Calu3 (cell line): ENCODE data around the gene SNAPC3. TPM values are rescaled to one million over a fixed set of nuclear protein-coding genes. Genes with fewer than 3 reads are reported as not detected.
"Not testable (repeated sequence)": the region's sequence is repeated elsewhere in the genome, so short reads cannot be mapped to it uniquely, and the experiment has no call there.

Source experiments
- BruUV-seq: library from RNA; stranded (reverse); fragments of 400-500 nt; replicated peaks from 2 replicates; lab custom pipeline; 2021; lab: Mats Ljungman, UMichigan
- CTCF ChIA-PET: fragments of 300-600 bp; sonication (Branson Sonifier 250); formaldehyde crosslinking; loops from one replicate; lab custom pipeline; 2022; ENCODE audit warnings: antibody characterized with exemption; lab: Charles Lee
- DNase-seq: peaks from one replicate; pipeline ENCODE4 v3.0.0; 2022
- H3K27ac Mint-ChIP-seq: one replicate; pipeline ENCODE4 v1.8.0; 2022; ENCODE audit warnings: mixed read lengths; ENCODE audit not compliant: unreplicated experiment
- H3K27me3 Mint-ChIP-seq: one replicate; pipeline ENCODE4 v1.8.0; 2022; ENCODE audit warnings: mixed read lengths; ENCODE audit not compliant: unreplicated experiment
- H3K36me3 Mint-ChIP-seq: one replicate; pipeline ENCODE4 v1.8.0; 2022; ENCODE audit warnings: mild to moderate bottlenecking, moderate library complexity, mixed read lengths; ENCODE audit not compliant: insufficient read depth, unreplicated experiment
- H3K4me1 Mint-ChIP-seq: one replicate; pipeline ENCODE4 v1.8.0; 2022; ENCODE audit warnings: mild to moderate bottlenecking, low read depth, mixed read lengths; ENCODE audit not compliant: unreplicated experiment
- H3K4me3 Mint-ChIP-seq: one replicate; pipeline ENCODE4 v1.8.0; 2022; ENCODE audit warnings: mild to moderate bottlenecking, low read depth, moderate library complexity, mixed read lengths; ENCODE audit not compliant: unreplicated experiment
- H3K9me3 Mint-ChIP-seq: one replicate; pipeline ENCODE4 v1.8.0; 2022; ENCODE audit warnings: low read depth, mixed read lengths; ENCODE audit not compliant: unreplicated experiment
- intact Hi-C: fragments of 100-400 bp; cut with micrococcal nuclease; formaldehyde crosslinking; loops from one replicate; pipeline ENCODE4 v1.10.0; 2022; ENCODE audit not compliant: unreplicated experiment
- total RNA-seq: library from RNA; stranded (reverse); gene quantifications from 2 replicates; pipeline ENCODE4 v1.2.3, GENCODE V29; 2022
- TF ChIP-seq, protein P1 (sequence below): fragments of 200-600 bp; IDR thresholded peaks from one replicate; pipeline ENCODE4 v1.8.0; 2022; ENCODE audit warnings: antibody characterized with exemption; ENCODE audit not compliant: unreplicated experiment

Gene SNAPC3
- total RNA-seq, 1 experiment from 2014 or later: 17.1 TPM

DNA sequence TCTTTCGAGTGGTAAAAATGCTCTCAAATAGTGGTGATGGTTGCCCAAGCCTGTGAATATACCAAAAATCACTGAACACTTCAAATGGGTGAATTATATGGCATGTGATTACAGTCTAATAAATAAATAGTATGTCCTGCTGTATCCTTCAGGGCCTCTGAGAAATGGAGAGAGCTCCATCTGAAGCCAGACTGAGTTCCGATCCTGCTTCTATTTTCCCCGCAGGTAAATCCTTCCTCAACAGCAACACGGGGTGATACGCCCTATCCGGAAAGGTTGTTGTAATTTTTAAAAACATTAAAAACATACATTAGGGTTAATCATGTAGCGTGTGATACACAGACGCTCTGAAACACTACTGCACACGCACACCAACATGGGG is 695 bp upstream of the SNAPC3 start:
- DNase-seq: no peak
- Mint-ChIP-seq H3K9me3 (no peaks in the 10 kb centered on the region), H3K27me3 (no peaks in the 10 kb centered on the region), H3K4me1 (peaks cover 24% of the 10 kb centered on the region), H3K36me3 (peaks cover 25% of the 10 kb centered on the region), H3K4me3 (peak overlapping the region; percentile 86), H3K27ac (peak overlapping the region; percentile 92)
- CTCF ChIA-PET: no interaction called here
- intact Hi-C loops: no loop called here
- TSS peak; percentile 91 for BruUV-seq
- TF ChIP-seq, protein P1, sequence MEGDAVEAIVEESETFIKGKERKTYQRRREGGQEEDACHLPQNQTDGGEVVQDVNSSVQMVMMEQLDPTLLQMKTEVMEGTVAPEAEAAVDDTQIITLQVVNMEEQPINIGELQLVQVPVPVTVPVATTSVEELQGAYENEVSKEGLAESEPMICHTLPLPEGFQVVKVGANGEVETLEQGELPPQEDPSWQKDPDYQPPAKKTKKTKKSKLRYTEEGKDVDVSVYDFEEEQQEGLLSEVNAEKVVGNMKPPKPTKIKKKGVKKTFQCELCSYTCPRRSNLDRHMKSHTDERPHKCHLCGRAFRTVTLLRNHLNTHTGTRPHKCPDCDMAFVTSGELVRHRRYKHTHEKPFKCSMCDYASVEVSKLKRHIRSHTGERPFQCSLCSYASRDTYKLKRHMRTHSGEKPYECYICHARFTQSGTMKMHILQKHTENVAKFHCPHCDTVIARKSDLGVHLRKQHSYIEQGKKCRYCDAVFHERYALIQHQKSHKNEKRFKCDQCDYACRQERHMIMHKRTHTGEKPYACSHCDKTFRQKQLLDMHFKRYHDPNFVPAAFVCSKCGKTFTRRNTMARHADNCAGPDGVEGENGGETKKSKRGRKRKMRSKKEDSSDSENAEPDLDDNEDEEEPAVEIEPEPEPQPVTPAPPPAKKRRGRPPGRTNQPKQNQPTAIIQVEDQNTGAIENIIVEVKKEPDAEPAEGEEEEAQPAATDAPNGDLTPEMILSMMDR: no peak

- H3K4me1 Mint-ChIP-seq: peaks cover 24% of the 10 kb centered on the region
- intact Hi-C loops: no loop called here
- no TSS peak for BruUV-seq
- no peak for DNase-seq
- H3K27me3 Mint-ChIP-seq: no peaks in the 10 kb centered on the region
- CTCF ChIA-PET: no interaction called here
- peak overlapping the region; percentile 86 for H3K4me3 Mint-ChIP-seq
- TF ChIP-seq, protein P1: no peak
- no peak overlapping the region for H3K27ac Mint-ChIP-seq
- no peaks in the 10 kb centered on the region for H3K9me3 Mint-ChIP-seq
- peaks cover 27% of the 10 kb centered on the region for H3K36me3 Mint-ChIP-seq
Observed at GRCh38 chr9:15423231-15423985, 732 bp downstream of the SNAPC3 start.

- H3K9me3 Mint-ChIP-seq: no peaks in the 10 kb centered on the region
- BruUV-seq: no TSS peak
- H3K27me3 Mint-ChIP-seq: no peaks in the 10 kb centered on the region
- peaks cover 24% of the 10 kb centered on the region for H3K4me1 Mint-ChIP-seq
- TF ChIP-seq, protein P1: no peak
- intact Hi-C loops: no loop called here
- H3K27ac Mint-ChIP-seq: no peak overlapping the region
- no peak for DNase-seq
- H3K4me3 Mint-ChIP-seq: no peak overlapping the region
- H3K36me3 Mint-ChIP-seq: peaks cover 34% of the 10 kb centered on the region
- CTCF ChIA-PET: no interaction called here
Observed at GRCh38 chr9:15426019-15426418, 3.3 kb downstream of the SNAPC3 start.

DNA sequence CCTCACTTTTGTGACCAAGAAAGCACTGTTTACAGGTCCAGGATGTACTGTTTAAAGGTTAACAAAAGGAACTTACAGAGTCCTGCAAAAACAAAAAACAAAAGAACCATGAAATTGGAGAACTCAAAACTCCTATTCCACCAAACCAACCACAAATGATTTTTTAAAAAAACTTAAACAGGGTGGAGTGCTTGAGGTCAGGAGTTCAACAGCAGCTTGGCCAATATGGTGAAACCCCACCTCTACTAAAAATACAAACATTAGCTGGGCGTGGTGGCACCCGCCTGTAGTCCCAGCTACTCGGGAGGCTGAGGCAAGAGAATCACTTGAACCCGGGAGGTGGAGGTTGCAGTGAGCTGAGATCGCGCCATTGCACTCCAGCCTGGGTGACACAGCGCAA is 5.0 kb downstream of the SNAPC3 start:
- BruUV-seq, H3K9me3 Mint-ChIP-seq, H3K27me3 Mint-ChIP-seq, intact Hi-C loops, H3K4me3 Mint-ChIP-seq, CTCF ChIA-PET, DNase-seq, H3K27ac Mint-ChIP-seq: not testable (repeated sequence)
- peaks cover 11% of the 10 kb centered on the region for H3K4me1 Mint-ChIP-seq
- H3K36me3 Mint-ChIP-seq: peaks cover 29% of the 10 kb centered on the region
